GM12864 (cell line): ENCODE data around the gene RBBP6.

Source experiments
- DNase-seq: peaks from one replicate; pipeline ENCODE4 v3.0.0-alpha.2; 2011; ENCODE audit warnings: low read depth
- H3K4me3 ChIP-seq: 2 replicates; pipeline ENCODE4 v1.5.1; 2011; ENCODE audit warnings: mild to moderate bottlenecking, low read depth, low read length, control low read depth
- TF ChIP-seq, protein P1 (sequence below): IDR thresholded peaks from 2 replicates; pipeline ENCODE4 v1.5.1; 2011; ENCODE audit warnings: low read depth, mild to moderate bottlenecking, moderate library complexity, low read length, control low read depth, inconsistent platforms; ENCODE audit errors: missing control alignments

RBBP6 gene

DNA sequence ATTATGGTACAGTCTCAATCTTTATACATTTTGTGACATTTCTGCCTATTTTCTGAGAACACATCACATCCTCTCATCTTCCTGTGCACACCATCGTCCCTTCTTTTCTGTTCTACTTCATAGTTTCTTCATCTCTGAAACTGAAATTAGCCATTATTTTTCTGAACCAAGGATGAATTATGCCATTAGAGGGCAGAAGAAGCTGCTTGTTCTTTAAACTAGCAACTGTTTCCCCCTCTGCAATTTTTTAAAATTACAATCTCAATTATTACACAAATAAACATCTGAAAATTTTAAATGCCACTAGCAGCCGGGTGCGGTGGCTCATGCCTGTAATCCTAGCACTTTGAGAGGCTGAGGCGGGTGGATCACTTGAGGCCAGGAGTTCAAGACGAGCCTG lies 41.3 kb downstream of the RBBP6 start:
- DNase-seq, result no peak
- H3K4me3 ChIP-seq, result no peak overlapping the region
- TF ChIP-seq, protein P1, sequence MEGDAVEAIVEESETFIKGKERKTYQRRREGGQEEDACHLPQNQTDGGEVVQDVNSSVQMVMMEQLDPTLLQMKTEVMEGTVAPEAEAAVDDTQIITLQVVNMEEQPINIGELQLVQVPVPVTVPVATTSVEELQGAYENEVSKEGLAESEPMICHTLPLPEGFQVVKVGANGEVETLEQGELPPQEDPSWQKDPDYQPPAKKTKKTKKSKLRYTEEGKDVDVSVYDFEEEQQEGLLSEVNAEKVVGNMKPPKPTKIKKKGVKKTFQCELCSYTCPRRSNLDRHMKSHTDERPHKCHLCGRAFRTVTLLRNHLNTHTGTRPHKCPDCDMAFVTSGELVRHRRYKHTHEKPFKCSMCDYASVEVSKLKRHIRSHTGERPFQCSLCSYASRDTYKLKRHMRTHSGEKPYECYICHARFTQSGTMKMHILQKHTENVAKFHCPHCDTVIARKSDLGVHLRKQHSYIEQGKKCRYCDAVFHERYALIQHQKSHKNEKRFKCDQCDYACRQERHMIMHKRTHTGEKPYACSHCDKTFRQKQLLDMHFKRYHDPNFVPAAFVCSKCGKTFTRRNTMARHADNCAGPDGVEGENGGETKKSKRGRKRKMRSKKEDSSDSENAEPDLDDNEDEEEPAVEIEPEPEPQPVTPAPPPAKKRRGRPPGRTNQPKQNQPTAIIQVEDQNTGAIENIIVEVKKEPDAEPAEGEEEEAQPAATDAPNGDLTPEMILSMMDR, result no peak

DNA sequence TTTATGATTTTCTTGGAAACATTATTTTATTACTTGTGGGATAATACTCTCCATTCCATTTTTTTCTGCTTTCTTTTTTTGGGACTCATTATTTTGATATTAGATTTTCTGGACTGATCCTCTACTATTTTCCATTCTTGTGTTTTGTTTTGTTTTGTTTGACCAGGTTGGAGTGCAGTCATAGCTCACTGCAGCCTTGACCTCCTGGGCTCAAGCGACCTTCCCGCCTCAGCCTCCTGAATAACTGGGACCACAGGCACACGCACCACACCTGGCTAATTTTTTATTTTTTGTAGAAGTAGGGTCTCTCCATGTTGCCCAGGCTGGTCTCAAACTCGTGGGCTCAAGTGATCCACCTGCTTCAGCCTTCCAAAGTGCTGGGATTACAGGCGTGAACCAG lies 44.1 kb downstream of the RBBP6 start:
- DNase-seq, result no peak
- TF ChIP-seq, protein P1, result no peak
- no peak overlapping the region for H3K4me3 ChIP-seq

DNA sequence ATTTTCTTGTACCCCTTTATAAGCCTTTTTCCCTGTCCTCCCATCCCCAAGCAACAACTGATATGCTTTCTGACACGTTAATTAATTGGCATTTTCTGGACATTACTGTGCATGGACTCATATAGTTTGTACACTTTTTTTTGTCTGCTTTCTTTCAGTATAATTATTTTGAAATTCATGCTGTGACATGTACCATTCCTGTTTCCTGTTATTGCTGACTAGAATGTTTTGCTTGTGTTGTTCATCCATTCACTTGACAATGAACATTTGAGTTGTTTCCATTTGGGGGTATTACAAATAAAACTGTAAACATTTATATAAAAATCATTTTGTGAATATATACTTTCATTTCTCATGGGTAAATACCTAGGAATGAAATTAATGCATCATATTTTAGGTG lies 50.6 kb downstream of the RBBP6 start:
- TF ChIP-seq, protein P1, result no peak
- no peak overlapping the region for H3K4me3 ChIP-seq
- DNase-seq, result no peak

DNA sequence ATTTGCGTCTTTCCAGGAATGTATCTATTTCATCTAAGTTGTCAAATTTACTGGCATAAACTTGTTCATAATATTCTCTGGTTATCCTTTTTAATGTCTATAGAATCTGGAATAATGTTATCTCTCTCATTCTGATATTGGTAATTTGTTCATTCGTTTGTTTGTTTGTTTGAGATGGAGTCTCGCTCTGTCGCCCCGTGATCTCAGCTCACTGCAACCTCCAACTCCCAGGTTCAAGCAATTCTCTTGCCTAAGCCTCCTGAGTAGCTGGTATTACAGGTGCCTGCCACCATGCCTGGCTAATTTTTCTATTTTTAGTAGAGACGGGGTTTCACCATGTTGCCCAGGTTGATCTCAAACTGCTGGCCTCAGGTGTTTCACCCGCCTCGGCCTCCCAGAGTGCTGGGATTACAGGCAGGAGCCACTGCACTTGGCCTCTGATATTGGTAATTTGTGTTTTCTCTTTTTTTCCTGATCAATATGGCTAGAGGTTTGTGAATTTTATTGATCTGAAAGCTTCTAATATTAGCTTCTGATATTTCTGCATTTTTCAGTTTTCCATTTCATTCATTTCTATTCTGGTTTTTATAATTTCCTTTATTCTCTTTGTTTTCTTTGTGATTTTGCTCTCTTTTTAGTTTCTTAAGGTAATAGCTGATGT lies 59.5 kb downstream of the RBBP6 start:
- TF ChIP-seq, protein P1, result no peak
- no peak overlapping the region for H3K4me3 ChIP-seq
- DNase-seq, result no peak

DNA sequence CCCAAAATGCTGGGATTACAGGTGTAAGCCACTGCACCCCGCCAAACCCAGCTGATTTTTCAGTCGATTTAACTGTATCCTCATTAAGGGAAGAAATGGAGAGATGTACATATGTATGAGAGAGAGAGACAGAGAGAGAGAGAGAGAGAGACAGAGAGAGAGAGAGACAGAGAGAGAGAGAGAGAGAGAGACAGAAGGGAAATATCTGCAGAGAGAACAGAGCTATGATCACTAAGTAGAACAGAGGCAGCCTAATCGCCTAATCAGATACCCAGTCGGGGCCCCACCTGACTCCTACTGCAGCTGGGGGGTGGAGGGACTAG lies 70.0 kb downstream of the RBBP6 start:
- no peak for DNase-seq
- TF ChIP-seq, protein P1, result no peak
- no peak overlapping the region for H3K4me3 ChIP-seq

DNA sequence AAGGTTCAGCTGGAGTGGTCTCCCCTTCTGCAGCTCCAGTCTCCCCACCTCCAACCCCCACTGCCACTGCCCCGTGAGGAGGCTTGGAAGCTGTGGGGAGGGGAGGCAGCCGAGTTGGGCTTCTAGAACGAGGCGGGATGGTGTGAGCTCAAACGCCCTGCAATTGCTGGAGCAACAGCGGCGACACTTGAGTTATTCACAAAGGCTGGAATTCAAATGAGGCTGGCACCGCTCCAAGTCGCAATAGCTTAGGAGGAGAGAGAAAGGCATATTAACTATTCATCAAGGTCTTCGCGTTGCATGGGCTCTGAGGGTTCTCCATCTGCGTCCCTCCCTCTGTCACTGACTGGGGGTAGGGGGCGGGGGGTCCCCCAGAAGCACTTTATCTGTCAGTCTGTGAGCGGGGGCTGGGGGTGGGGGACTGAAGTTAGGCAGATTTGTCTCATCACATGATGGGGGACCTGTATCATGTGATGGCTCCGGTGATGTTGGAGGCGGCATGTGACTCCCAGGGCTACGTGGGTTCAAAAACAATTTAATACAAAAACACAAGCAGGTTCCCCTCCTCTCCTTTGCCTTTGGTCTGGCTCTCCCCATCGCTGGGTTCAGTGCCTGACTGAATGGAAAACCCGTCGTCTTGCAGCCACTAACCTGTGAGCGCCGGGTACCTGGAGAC lies 70.5 kb downstream of the RBBP6 start:
- TF ChIP-seq, protein P1, result no peak
- no peak for DNase-seq

DNA sequence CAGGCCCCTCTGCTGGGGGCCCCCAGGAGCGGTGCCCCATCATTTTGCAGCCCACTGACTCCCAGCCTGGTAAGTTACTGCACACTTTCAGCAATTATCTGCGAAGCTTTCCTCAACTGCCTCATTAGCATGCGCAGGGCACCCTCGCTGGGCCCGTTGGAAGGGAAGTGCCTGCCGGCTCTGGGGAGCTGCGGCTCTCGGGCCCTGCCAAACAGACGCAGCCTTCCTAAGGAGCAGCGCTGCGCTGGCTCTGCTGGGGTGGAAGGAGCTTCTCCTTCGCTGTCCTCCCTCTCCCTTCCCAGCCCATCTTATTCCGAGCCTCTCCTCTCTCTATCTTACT lies 71.0 kb downstream of the RBBP6 start:
- TF ChIP-seq, protein P1, result no peak
- DNase-seq, result no peak
- no peak overlapping the region for H3K4me3 ChIP-seq

More for the DNA sequence above, 70.5 kb downstream of the RBBP6 start:
- no peak overlapping the region for H3K4me3 ChIP-seq
